HG03378 (cell line): ENCODE data around the gene ZFAND3.

Experiments used
- ATAC-seq: cut with Tn5 transposase; IDR thresholded peaks from one replicate; pipeline ENCODE4 v1.9.1; 2021; ENCODE audit warnings: mild to moderate bottlenecking, moderate library complexity; ENCODE audit not compliant: unreplicated experiment

Gene ZFAND3

GRCh38 chr6:37826993-37827392 lies 7.5 kb downstream of the ZFAND3 start:
- ATAC-seq = no peak

GRCh38 chr6:37827603-37828265 lies 8.2 kb downstream of the ZFAND3 start:
- ATAC-seq = no peak

- ATAC-seq = peak; percentile 52
These were observed 10.7 kb downstream of the ZFAND3 start for GRCh38 chr6:37830225-37830624.

- no peak for ATAC-seq
These were observed 11.9 kb downstream of the ZFAND3 start for GRCh38 chr6:37831457-37831856.

GRCh38 chr6:37835923-37836322 lies 16.4 kb downstream of the ZFAND3 start:
- ATAC-seq = no peak

GRCh38 chr6:37838219-37838921 lies 18.8 kb downstream of the ZFAND3 start:
- no peak for ATAC-seq

- no peak for ATAC-seq
These were observed 20.8 kb downstream of the ZFAND3 start for GRCh38 chr6:37840143-37840939.

- no peak for ATAC-seq
These were observed 21.4 kb downstream of the ZFAND3 start for GRCh38 chr6:37840940-37841300.

- ATAC-seq = no peak
These were observed 25.7 kb downstream of the ZFAND3 start for GRCh38 chr6:37845026-37845911.

GRCh38 chr6:37845930-37846329 lies 26.4 kb downstream of the ZFAND3 start:
- ATAC-seq = no peak

- ATAC-seq = no peak
These were observed 28.2 kb downstream of the ZFAND3 start for GRCh38 chr6:37847704-37848103.

GRCh38 chr6:37848371-37848770 lies 28.8 kb downstream of the ZFAND3 start:
- ATAC-seq = no peak

GRCh38 chr6:37850260-37850659 lies 30.7 kb downstream of the ZFAND3 start:
- no peak for ATAC-seq

- ATAC-seq = no peak
These were observed 31.3 kb downstream of the ZFAND3 start for GRCh38 chr6:37850728-37851285.

- ATAC-seq = no peak
These were observed 32.5 kb downstream of the ZFAND3 start for GRCh38 chr6:37851997-37852524.

GRCh38 chr6:37856285-37856684 lies 36.8 kb downstream of the ZFAND3 start:
- ATAC-seq = no peak

GRCh38 chr6:37858363-37858762 lies 38.8 kb downstream of the ZFAND3 start:
- no peak for ATAC-seq

- no peak for ATAC-seq
These were observed 40.8 kb downstream of the ZFAND3 start for GRCh38 chr6:37860226-37860839.

GRCh38 chr6:37861452-37861851 lies 41.9 kb downstream of the ZFAND3 start:
- ATAC-seq = no peak

- no peak for ATAC-seq
These were observed 42.9 kb downstream of the ZFAND3 start for GRCh38 chr6:37862430-37862829.
